NB4 (cell line): ENCODE results near the gene NR5A1.

Experiments
- DNase-seq: peaks from one replicate; pipeline ENCODE4 v3.0.0; 2010; ENCODE audit warnings: low read depth
- H3K4me3 ChIP-seq: one replicate; pipeline ENCODE4 v1.5.1; 2011; ENCODE audit warnings: mild to moderate bottlenecking, low read depth, low read length, moderate library complexity
- MAX ChIP-seq: IDR thresholded peaks from 2 replicates; pipeline ENCODE4 v1.6.1; 2011; ENCODE audit warnings: low read depth, low read length
- MYC ChIP-seq: IDR thresholded peaks from 2 replicates; pipeline ENCODE4 v1.6.1; 2011; ENCODE audit warnings: low read depth, low read length
- POLR2A ChIP-seq: IDR thresholded peaks from 2 replicates; pipeline ENCODE4 v1.6.1; 2011; ENCODE audit warnings: mild to moderate bottlenecking; ENCODE audit not compliant: insufficient read length; ENCODE audit errors: extremely low read depth
- TF ChIP-seq, protein P1 (sequence below): IDR thresholded peaks from one replicate; pipeline ENCODE4 v1.5.1; 2012; ENCODE audit warnings: low read depth, low read length

NR5A1 gene

GRCh38 chr9:124506931-124507879, at the start of gene NR5A1:
Gene NR5A1 (minus strand): TSS chr9:124507399. CDS start chr9:124503395, 4,004 bp downstream.
- H3K4me3 ChIP-seq = no peak within 1 kb of the TSS
- DNase-seq = no peak
- TF ChIP-seq, protein P1, sequence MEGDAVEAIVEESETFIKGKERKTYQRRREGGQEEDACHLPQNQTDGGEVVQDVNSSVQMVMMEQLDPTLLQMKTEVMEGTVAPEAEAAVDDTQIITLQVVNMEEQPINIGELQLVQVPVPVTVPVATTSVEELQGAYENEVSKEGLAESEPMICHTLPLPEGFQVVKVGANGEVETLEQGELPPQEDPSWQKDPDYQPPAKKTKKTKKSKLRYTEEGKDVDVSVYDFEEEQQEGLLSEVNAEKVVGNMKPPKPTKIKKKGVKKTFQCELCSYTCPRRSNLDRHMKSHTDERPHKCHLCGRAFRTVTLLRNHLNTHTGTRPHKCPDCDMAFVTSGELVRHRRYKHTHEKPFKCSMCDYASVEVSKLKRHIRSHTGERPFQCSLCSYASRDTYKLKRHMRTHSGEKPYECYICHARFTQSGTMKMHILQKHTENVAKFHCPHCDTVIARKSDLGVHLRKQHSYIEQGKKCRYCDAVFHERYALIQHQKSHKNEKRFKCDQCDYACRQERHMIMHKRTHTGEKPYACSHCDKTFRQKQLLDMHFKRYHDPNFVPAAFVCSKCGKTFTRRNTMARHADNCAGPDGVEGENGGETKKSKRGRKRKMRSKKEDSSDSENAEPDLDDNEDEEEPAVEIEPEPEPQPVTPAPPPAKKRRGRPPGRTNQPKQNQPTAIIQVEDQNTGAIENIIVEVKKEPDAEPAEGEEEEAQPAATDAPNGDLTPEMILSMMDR = no peak
- TF ChIP-seq MYC (no peak), MAX (no peak), POLR2A (no peak)

GRCh38 chr9:124555043-124555442, 47.8 kb upstream of the NR5A1 start:
- no peak overlapping the region for H3K4me3 ChIP-seq
- no peak for DNase-seq
- no peak for TF ChIP-seq MAX
- TF ChIP-seq POLR2A = no peak
- TF ChIP-seq, protein P1 = no peak
- TF ChIP-seq MYC = no peak

- DNase-seq = no peak
- TF ChIP-seq MAX (no peak), MYC (no peak), POLR2A (no peak)
- TF ChIP-seq, protein P1 = no peak
- no peak overlapping the region for H3K4me3 ChIP-seq
Measured at GRCh38 chr9:124553738-124554137, 46.5 kb upstream of the NR5A1 start.

DNA sequence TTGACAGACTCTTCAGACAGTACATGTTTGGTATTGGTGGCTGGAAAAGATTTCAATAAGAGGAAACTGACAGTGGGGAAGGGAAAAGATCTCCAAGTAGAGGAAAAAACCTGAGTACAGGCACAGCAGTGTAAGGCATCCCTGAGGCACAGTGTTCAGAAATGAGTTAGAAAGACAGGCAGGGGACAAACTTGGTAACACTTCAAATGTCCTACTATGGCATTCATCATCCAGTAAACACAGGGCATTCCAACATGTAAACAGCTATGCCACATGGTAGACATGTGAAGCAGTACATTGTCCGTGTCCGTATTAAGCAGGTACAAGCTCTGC, 45.0 kb upstream of the NR5A1 start:
- no peak overlapping the region for H3K4me3 ChIP-seq
- no peak for TF ChIP-seq POLR2A
- TF ChIP-seq, protein P1 = no peak
- DNase-seq = no peak

DNA sequence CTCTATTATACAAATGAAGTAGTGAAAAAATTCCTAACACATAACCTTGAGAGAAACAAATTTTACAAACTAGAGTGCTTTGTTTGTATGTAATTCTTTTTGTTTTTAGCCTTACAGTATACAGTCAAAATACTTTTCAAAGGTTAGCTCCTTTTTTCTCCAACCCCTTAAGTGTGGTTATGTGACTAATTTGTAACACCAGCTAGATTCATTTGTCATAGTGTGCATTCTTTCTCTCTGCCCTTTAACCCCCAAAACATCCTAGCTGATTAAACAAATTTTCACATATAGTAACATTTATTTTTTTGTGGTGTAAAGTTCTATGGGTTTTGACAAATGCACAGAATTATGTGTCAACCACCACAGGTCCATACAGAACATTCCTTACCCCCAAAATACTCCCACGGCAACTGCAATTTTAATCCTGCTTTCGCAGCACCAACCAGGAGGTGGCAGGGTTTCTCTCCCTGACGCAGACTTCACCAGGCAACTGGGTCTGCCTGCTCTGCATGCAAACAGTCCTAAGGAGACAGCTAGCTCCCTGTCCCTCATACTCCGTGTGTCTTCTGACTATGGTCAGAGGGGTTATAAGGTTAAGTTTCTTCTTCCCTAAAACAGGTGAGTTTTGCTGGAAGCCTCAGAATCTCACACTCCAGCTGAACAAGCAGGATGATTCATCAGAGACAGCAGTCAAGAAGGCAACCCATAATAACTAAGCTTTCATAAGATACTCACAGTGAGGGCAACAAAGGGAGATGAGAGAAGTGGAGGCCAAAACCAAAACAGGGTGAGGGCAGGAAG, 44.5 kb upstream of the NR5A1 start:
- DNase-seq = peak; percentile 53
- no peak for TF ChIP-seq MAX
- TF ChIP-seq, protein P1 = peak; percentile 65
- H3K4me3 ChIP-seq = no peak overlapping the region
